HG02588 (cell line): Measurements from ENCODE around the gene RGS4.

Experiments used
- ATAC-seq: cut with Tn5 transposase; IDR thresholded peaks from one replicate; pipeline ENCODE4 v1.9.1; 2021; ENCODE audit warnings: mild to moderate bottlenecking, moderate library complexity; ENCODE audit not compliant: unreplicated experiment

Gene RGS4

GRCh38 chr1:163069142-163069541 lies at the start of gene RGS4:
RGS4 (plus strand) TSS chr1:163069361; CDS start chr1:163069485, 124 bp downstream.
- ATAC-seq: no peak

DNA sequence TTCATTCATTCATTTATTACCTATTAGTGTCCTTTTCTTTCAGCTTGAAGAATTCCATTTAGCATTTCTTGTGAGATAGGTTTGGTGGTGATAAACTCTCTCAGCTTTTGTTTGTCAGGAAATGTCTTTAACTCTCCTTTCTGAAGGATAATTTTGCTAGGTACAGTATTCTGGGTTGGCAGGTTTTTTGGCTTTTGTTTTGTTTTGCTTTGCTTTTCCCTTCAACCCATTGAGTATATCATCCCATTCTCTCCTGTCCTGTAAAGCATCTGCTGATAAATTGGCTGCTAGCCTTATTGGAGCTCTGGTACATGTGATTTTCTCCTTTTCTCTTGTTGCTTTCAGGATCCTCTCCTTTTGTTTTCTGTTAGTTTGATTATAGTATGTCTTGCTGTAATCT lies 47.0 kb upstream of the RGS4 start:
- ATAC-seq: no peak

- no peak for ATAC-seq
These were observed 41.6 kb upstream of the RGS4 start for GRCh38 chr1:163027610-163028009.

DNA sequence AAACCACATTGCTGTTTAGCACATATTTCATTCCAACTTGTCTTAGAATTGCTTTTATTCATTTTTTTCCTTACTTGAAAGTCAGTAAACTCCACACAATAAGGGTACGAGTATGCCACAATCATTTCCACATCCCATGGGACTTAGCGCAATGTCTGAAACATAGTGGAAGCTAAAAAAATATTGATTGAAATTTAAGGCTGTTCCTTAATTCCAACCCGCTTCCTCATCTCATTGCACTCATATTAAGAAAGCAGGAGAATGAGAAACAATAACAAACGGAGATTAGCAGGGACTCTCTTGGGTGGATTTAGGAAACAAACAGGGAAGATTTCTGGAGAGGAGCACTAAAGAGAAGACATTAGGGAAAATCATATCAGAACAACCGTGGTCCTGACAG lies 39.3 kb upstream of the RGS4 start:
- ATAC-seq: no peak

- ATAC-seq: no peak
These were observed 33.5 kb upstream of the RGS4 start for GRCh38 chr1:163035446-163036249.

GRCh38 chr1:163036671-163037070 lies 32.5 kb upstream of the RGS4 start:
- no peak for ATAC-seq

- ATAC-seq: no peak
These were observed 30.0 kb upstream of the RGS4 start for GRCh38 chr1:163038928-163039706.

- ATAC-seq: no peak
These were observed 29.5 kb upstream of the RGS4 start for GRCh38 chr1:163039707-163040093.

DNA sequence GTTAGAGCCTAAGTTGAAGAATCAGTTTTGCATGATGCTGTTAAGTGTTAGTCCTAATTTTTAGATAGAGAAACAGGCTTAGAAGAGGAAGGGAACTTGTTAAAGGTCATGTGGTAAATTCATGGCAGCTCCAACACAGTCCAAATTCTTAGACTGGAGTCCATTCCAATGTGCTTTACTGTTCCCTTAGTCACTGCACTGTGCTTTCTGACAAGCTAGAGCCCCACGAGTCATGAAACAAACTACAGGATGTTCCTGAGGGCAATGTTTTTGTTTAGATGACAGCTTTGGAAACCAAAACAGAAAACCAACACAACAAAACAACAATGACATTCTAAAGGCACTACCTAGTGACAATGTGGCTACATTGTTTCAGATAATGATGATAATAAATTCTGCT lies 23.1 kb upstream of the RGS4 start:
- ATAC-seq: no peak

DNA sequence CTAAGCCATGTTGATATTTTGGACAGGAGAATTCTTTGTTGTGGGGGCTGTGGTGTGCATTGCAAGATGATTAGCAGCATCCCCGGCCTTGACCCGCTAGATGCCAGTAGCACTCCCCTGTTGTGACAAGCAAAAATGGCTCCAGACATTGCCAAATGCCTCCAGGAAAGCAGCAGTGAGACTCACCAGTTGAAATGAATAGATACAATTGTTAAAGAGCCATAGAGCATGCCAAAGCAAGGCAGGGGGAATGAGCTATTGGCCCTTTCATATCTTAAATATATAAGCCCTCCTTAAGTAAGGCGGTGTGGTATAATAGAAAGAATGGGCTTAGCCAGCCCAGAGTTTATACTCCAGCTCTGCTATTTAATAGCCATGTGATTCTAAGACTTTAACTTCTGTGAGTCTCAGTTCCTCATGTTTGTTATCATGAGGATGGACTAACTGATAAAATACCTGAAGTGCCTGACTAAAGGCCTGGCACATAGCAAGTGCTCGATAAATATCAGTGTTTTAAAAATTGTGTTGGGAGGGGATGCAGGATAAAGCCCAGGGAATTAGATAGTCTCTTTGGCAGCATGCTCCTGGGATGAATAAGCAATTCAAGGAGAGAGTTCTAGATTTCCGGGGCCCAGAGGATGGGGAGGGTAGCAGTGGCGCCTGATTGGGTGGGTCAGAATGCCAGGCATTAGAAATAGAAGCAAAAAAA lies 21.1 kb upstream of the RGS4 start:
- no peak for ATAC-seq

DNA sequence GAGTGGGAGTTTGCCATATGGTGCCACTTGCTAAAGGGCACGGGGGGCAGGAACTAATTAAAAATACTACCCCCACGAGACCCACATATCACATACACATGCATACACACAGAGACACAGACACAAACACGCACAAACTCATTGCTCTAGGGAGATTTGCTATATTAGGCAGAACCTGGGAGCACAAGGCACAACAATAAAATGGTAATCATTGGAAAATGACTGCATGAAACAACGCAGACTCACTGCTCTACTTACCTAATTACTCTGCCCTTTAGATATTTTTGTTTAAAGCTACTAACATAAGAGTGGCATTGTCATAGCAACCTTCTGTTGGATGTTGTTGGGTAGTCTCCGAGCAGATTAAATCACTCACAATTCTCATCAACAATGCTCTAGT lies 20.3 kb upstream of the RGS4 start:
- ATAC-seq: no peak

- ATAC-seq: no peak
These were observed 19.9 kb upstream of the RGS4 start for GRCh38 chr1:163049296-163049695.

DNA sequence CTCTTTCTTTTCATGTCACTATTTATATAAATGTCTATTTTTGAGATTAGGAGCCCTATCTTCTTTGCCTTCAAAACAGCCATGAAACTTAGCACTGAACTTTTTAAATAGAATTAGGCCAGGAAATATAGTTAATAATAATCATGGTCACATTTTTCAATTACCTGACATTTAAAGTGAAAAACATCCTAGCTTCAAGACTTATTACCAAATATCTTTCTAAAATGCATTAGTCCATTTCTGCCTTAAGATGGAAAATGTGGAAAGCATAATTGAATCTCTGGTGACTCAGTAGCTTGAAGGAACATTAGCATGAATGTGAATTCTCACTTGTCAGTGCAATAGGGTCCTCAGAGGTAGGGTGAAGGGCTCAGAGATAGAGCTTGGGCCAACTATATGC lies 18.7 kb upstream of the RGS4 start:
- no peak for ATAC-seq

GRCh38 chr1:163054181-163054591 lies 15.0 kb upstream of the RGS4 start:
- no peak for ATAC-seq

GRCh38 chr1:163055005-163055404 lies 14.2 kb upstream of the RGS4 start:
- ATAC-seq: no peak

DNA sequence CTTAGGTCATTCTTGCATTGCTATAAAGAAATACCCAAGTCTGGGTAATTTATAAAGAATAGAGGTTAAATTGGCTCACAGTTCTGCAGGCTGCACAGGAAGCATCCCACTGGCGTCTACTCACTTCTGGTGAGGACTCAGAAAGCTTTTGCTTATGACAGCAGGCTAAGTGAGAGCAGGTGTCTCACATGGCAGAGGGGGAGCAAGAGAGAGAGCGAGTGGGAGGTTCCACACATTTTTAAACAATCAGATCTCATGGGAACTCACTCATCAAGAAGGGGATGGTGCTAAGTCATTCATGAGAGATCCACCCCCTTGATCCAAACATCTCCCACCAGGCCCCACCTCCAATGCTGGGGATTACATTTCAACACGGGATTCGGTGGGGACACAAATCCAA lies 13.6 kb upstream of the RGS4 start:
- ATAC-seq: no peak

GRCh38 chr1:163056831-163057230 lies 12.3 kb upstream of the RGS4 start:
- no peak for ATAC-seq

DNA sequence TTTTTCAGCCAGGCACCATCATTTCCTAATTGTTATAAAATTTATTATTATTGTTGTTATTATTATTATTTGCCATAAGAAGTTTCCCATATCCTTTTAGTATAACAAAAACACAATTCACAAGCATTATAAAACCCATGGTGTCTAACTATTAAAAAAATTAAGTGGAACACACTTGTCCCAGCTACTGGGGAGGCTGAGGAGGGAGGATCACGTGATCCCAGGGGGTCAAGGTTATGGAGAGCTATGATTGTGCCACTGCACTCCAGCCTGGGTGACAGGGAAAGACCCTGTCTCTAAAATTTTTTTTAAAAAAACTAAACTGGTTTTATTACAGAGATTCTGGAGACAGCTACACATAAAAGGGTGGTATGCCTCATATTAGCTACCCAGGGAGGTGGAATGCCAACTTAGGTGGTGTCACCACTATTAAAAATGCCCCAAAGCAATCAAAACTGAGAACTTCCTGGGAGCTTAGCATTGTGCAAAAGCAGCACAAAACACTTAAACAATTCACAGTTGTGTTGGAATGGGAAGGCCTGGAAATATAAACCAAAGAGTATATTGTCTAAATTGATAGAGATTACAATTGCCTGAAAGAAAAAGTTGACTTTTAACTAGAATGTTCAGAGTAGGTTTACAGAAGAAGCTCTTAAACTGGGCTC lies 8.7 kb upstream of the RGS4 start:
- no peak for ATAC-seq

DNA sequence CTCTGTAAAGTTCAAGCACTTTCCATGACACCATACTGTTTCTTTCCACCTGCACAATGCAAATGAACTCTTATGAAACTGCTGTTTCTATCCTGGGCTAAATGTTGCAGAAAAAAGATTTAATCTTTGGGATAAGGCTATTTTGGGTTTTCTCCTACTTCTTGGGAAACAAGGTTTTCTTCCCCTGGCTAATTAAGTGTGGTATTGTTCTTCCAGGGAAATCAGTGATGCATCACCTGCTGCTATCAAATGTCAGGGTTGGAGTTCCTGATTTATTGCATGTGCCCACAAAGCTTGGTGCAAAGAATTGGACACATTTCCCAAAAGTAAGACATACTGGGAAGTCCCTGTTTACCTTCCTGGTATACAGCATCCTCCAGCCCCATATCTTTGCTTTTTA lies 6.0 kb upstream of the RGS4 start:
- no peak for ATAC-seq

DNA sequence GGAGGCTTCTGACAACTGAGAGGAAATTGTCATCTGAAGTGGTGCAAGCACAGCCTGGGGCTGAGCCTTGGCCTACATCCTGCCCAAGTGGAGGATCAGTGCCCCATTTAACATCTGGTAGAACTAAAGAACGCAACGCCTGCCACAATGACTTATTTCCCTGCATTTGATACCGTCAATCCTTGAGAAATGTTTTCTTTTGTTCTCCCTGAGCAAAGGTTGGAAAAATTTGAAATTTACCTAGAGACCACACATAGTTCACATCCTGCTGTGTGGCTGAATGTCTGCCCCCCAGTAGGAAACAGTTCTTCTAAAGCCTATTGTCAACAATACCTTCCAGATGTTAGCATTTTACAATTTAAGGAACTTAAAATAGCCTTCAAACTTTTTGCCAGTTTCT lies 5.6 kb upstream of the RGS4 start:
- ATAC-seq: no peak

- ATAC-seq: no peak
These were observed 3.0 kb upstream of the RGS4 start for GRCh38 chr1:163066168-163066567.
